GM12873 (cell line): ENCODE data around the gene CLCN1.

ENCODE experiments used
- CTCF ChIP-seq: IDR thresholded peaks from 2 replicates; pipeline ENCODE4 v1.5.1; 2012; ENCODE audit warnings: low read depth, mild to moderate bottlenecking, moderate library complexity, low read length, control low read depth; ENCODE audit not compliant: insufficient read depth; ENCODE audit errors: missing control alignments

CLCN1 gene

GRCh38 chr7:143383642-143383957 is 67.7 kb downstream of the CLCN1 start:
- TF ChIP-seq CTCF = no peak

- TF ChIP-seq CTCF = no peak
These were observed 68.2 kb downstream of the CLCN1 start for GRCh38 chr7:143384148-143384547.

DNA sequence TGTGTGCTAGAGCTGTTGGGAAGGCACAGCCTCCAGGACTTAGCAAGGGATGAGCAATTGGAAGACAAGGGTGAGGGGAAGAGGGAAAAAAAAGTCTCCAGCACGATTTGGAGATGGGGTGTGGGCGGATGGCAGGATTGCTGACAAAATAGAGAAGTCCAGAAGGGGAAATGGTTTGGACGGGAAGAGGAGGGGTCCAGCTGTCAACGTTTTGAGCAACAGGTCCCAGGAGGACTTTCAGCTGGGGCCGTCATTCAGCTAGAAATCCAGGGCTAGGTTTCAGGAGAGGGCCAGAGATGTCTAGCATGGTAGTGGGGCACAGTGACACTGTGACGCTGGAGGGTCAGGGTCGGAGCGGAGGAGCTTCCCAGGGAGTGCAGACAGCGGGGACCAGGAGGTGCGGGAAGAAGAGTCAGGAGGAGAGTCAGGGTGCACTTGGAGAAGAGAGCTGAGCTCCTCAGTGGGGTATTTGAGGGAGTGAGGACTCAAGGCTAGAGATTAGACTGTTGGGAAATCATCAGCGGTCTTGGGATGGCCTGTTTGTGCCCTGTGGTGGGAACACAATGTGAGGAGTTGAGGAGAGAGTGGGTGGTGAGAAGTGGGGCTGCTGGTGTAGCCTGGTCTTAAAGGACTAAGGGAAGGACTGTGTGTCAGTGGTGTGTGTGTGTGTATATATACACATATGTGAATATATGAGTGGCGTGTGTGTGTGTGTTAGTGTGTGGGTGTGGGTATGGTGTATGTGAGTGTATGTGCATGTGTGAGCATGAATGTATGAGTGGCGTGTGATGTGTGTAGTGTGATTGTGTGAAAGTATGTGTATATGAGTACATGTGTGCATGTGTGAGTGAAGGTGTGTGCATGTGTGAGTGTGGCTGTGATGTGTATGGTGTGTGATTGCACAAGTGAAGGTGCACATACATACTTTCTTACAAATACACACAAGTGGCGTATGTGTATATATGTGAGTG is 69.0 kb downstream of the CLCN1 start:
- TF ChIP-seq CTCF = no peak

DNA sequence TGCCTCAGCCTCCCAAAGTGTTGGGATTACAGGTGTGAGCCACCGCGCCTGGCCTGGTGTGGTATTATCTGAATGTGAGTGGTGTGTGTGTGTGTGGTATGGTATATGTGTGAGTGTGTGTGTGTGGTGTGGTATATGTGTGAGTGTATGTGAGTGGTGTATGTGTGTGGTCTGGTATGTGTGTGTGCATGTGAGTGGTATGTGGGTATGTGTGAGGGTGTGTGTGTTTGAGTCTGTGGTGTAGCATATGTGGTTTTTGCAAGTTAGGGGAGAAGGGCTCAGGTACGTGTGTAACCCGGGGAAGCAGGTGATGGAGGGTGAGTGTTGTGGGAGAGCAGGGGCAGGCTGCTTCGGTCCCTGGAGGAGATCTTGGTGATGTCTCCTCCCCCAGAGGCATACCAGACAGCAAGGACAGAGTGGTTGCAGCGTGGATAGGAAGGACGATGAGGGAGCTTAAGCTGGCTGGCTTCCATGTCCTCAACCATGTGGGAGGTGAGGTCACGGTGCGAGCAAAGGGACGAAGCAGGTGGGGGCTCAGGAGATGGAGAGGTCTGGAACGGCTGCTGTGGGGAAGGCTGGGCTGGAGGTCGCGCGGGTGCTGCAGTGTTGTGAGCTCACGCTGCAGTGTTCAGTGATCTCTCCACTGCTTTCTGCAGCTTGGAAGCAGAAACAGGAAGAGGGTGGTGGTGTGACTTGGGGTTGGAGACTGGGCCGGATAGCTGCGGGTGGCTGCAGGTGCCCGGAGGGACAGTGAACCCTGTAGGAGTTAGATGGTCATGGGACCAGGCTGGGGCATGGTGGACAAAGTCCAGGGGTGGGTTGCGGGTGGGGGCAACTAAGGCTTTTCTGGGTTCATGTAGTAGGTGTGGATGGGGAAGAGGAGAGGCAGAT is 70.2 kb downstream of the CLCN1 start:
- TF ChIP-seq CTCF = no peak

- peak; percentile 23 for TF ChIP-seq CTCF
These were observed 71.5 kb downstream of the CLCN1 start for GRCh38 chr7:143387156-143387975.

GRCh38 chr7:143388051-143388450 is 72.1 kb downstream of the CLCN1 start:
- TF ChIP-seq CTCF = no peak
